NB4 (cell line): ENCODE measurements around the gene RBMS1.

Experiments used
- DNase-seq: peaks from one replicate; pipeline ENCODE4 v3.0.0; 2010; ENCODE audit warnings: low read depth
- H3K4me3 ChIP-seq: one replicate; pipeline ENCODE4 v1.5.1; 2011; ENCODE audit warnings: mild to moderate bottlenecking, low read depth, low read length, moderate library complexity
- MYC ChIP-seq: IDR thresholded peaks from 2 replicates; pipeline ENCODE4 v1.6.1; 2011; ENCODE audit warnings: low read depth, low read length
- POLR2A ChIP-seq: IDR thresholded peaks from 2 replicates; pipeline ENCODE4 v1.6.1; 2011; ENCODE audit warnings: mild to moderate bottlenecking; ENCODE audit not compliant: insufficient read length; ENCODE audit errors: extremely low read depth
- TF ChIP-seq, protein P1 (sequence below): IDR thresholded peaks from 2 replicates; pipeline ENCODE4 v1.6.1; 2011; ENCODE audit warnings: low read depth, low read length
- TF ChIP-seq, protein P2 (sequence below): IDR thresholded peaks from one replicate; pipeline ENCODE4 v1.5.1; 2012; ENCODE audit warnings: low read depth, low read length

Gene RBMS1

DNA sequence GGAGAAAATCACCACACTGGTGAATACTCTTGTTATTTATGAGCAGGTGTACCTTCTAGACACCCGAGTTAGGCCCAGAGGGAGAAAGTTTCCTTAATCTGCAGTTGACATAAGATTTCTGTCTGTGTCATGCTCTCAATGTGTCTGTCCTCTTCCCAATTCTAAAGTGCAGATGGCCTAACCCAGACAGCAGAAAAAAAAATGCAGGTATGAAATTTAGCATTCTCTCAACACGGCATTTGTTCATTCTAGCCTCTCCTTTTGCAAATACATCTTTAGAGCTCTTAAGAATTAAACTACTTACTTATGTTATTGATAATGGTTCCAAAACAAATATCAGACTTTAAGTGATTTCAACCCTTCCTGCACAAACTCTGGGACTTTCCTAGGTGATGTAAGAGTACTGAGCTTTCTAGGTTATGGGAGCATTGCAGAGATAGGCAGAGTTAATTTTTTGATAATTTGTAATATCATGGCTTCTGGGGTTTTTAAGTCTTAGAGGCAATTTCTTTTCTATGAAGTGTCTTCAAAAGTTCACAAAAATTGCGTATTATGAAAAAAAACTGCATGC, 260.6 kb downstream of the RBMS1 start:
- no peak for DNase-seq
- H3K4me3 ChIP-seq, result no peak overlapping the region
- no peak for TF ChIP-seq MYC

DNA sequence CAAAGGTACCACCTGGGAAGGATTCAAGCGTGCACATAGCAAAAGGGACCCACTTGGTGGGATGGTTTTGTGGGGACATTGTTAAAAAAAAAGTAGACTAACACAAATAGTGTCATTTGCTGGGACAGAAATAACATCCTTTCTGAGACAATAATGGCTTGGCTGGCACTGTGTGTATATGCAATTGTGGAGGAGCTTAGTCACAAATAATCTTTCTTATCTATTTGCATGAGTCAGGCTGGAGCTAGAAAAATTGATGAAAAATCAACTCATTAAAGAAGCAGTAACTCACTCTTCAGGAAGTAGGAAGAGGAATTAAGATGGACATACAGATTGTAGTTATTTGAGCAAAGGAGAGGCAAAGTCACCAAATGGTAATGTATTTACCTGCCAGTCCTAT, 264.0 kb downstream of the RBMS1 start:
- TF ChIP-seq MYC, result no peak
- TF ChIP-seq, protein P1, sequence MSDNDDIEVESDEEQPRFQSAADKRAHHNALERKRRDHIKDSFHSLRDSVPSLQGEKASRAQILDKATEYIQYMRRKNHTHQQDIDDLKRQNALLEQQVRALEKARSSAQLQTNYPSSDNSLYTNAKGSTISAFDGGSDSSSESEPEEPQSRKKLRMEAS, result no peak
- TF ChIP-seq, protein P2, sequence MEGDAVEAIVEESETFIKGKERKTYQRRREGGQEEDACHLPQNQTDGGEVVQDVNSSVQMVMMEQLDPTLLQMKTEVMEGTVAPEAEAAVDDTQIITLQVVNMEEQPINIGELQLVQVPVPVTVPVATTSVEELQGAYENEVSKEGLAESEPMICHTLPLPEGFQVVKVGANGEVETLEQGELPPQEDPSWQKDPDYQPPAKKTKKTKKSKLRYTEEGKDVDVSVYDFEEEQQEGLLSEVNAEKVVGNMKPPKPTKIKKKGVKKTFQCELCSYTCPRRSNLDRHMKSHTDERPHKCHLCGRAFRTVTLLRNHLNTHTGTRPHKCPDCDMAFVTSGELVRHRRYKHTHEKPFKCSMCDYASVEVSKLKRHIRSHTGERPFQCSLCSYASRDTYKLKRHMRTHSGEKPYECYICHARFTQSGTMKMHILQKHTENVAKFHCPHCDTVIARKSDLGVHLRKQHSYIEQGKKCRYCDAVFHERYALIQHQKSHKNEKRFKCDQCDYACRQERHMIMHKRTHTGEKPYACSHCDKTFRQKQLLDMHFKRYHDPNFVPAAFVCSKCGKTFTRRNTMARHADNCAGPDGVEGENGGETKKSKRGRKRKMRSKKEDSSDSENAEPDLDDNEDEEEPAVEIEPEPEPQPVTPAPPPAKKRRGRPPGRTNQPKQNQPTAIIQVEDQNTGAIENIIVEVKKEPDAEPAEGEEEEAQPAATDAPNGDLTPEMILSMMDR, result no peak
- TF ChIP-seq POLR2A, result no peak
- DNase-seq, result no peak
- H3K4me3 ChIP-seq, result no peak overlapping the region

DNA sequence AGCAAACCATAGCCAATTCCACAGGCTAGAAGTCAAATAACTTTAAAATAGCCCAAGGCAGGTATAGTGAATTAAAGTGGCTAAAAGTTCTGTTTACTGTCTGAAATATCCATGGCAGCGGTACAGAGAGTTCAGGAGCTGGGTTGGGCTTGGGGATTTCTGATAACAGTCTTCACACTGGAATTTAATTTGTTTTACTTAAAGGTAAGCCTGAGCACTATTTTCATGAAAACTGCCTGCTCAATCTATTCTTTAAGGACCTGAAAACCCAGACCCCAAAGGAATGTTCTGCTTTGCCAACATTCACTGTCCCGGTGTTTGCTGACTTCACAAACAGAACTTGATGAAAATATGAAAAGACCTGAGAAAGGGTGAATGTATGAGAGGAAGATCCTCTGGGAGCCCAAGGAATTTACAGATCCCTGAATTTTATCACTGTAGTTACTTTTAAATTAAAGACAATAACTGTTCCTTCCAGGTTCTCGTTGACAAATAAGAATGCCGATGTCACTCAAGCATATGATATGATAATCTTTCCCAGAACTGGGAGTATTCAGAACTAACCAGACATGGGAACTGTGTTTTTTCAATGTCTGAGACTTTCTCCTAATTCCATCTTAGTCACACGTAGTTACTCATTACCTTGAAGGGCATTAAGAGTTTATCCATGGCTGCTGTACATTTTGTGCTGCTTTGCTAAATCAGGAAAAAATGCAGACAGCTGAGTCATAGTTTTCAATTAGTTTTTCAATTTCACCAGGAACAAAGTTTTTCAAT, 265.3 kb downstream of the RBMS1 start:
- no peak for TF ChIP-seq POLR2A
- TF ChIP-seq, protein P2, result no peak
- TF ChIP-seq, protein P1, result no peak
- no peak for TF ChIP-seq MYC
- no peak for DNase-seq
- H3K4me3 ChIP-seq, result no peak overlapping the region

DNA sequence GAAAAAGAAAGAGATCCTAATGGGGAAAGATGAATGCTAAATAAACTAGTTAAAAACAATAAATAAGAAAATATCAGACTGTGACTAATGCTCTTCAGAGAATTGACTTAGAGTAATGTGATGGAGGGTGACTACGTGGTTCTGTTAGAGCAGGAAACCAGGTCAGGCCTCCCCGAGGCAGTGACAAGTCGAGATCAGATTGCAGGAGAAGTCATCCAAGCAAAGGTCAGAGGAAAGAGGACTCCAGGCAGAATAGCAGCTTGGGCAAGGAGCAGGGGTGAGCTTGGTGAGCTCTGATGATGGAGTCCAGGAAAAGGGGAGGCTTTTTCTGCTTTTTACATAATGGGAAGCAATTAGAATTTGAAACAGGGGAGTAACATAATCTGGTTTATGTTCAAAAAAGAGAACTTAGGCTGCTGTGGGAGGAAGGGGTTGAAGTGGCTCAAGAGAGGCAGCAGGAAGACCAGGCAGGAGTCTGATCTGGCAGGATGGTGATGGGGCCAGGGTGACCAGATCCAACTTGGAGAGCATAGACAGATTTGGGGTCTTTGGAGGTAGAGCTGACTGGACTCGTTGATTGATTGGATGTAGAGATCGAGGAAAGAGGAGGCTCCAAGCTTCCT, 266.2 kb downstream of the RBMS1 start:
- DNase-seq, result no peak
- H3K4me3 ChIP-seq, result no peak overlapping the region

DNA sequence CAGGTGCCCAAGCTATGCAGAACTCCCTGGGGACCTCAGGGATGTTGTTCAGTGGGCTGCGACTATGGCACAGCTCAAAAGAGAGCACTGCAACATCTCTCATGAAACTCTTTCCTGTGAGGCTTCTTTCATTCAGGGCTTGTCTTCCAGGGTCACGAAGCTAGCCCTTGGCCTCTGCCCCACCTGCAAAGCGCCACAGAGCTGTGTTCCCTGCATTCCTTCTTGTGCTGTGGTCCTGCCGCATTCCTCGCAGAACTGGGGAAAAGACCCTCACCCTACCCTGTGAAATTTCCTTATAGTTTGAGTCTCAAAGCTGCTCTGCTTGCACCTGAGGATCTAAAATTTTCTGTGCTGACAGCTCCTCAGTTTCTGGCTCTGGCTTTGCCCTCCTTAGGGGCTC, 267.2 kb downstream of the RBMS1 start:
- no peak for DNase-seq
- H3K4me3 ChIP-seq, result no peak overlapping the region
- TF ChIP-seq, protein P2, result no peak
- TF ChIP-seq, protein P1, result no peak
- TF ChIP-seq MYC (no peak), POLR2A (no peak)

More for the DNA sequence above, 266.2 kb downstream of the RBMS1 start:
- TF ChIP-seq, protein P1, result no peak
- no peak for TF ChIP-seq MYC
- TF ChIP-seq, protein P2, result no peak
- no peak for TF ChIP-seq POLR2A

DNA sequence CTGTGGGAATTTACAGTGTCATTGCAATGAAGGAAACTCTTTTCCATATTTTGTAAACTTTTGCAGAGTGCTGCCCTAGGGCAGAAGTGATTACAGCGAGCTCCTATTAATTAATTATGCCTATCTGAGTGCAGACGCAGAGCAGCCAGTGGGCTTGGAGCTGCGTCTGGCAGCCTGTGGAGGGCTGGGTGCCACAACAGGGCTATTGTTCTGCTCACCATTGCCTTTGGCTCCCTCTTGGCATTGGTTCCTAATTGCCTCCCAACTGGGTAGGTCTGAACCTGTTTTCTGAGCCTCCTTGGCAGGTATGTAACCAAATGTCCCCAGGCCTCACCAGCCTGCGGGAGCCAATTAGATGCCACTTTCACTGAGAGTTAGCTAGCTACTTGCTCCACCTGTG, 267.9 kb downstream of the RBMS1 start:
- TF ChIP-seq POLR2A (no peak), MYC (no peak)
- TF ChIP-seq, protein P2, result no peak
- TF ChIP-seq, protein P1, result no peak
- H3K4me3 ChIP-seq, result no peak overlapping the region
- no peak for DNase-seq
